HCT116 (cell line): ENCODE measurements around the gene CKAP2L. TPM values are rescaled to one million over a fixed set of nuclear protein-coding genes. Genes with fewer than 3 reads are reported as not detected.

Experiments
- ATAC-seq: fragments of 200-7000 bp; cut with Tn5 transposase; 2 replicates; pipeline ENCODE4 v1.9.1; 2020; ENCODE audit warnings: mild to moderate bottlenecking, moderate library complexity
- BruUV-seq: library from RNA; stranded (reverse); fragments of 400-500 nt; replicated peaks from 2 replicates; lab custom pipeline; 2021; lab: Mats Ljungman, UMichigan
- CTCF ChIA-PET: fragments of 300-600 bp; sonication (Branson Sonifier 250); formaldehyde crosslinking; loops from one replicate; lab custom pipeline; 2021; ENCODE audit warnings: antibody characterized with exemption; lab: Charles Lee
- POLR2A ChIA-PET: fragments of 300-600, 350-600 bp; sonication (Branson Sonifier 250); formaldehyde crosslinking; loops from one replicate; lab custom pipeline; 2021; ENCODE audit warnings: antibody characterized with exemption; lab: Charles Lee
- RAD21 ChIA-PET, 2 experiments: fragments of 300-600 bp; sonication (Branson Sonifier 250); formaldehyde crosslinking; loops; one replicate each; lab custom pipeline; 2023; ENCODE audit warnings: low total read pairs in 2 of 2; ENCODE audit not compliant: uncharacterized antibody in 2 of 2, unreplicated experiment in 2 of 2, low non-redundant PET in 1 of 2; lab: Charles Lee
- DNase-seq: peaks from one replicate; pipeline ENCODE4 v3.0.0-alpha.2; 2010; ENCODE audit warnings: low read depth, low spot score
- H2AFZ ChIP-seq: fragments of 200-600 bp; shearing (Covaris generic), sonication (generic); 2 replicates; pipeline ENCODE4 v1.6.1; 2017; ENCODE audit warnings: low read depth, mixed run types, mixed read lengths, antibody characterized with exemption, low read length; ENCODE audit not compliant: poor library complexity, severe bottlenecking
- H3K27ac ChIP-seq: 2 replicates; pipeline ENCODE4 v1.5.1; 2012; ENCODE audit warnings: low read depth, low read length
- H3K27me3 ChIP-seq: fragments of 200-600 bp; sonication (generic); 2 replicates; pipeline ENCODE4 v1.6.1; 2016; ENCODE audit warnings: mixed run types, low read length, mixed read lengths; ENCODE audit not compliant: insufficient read depth
- H3K36me3 ChIP-seq, 2 experiments: fragments of 200-500 bp in 1 of 2; fragments of 200-600 bp in 1 of 2; sonication (Bioruptor generic) in 1 of 2; sonication (generic) in 1 of 2; 2 replicates each; pipeline versions ENCODE4 v1.5.1 to v1.6.1; 2014 to 2016; ENCODE audit warnings: low read length in 2 of 2, inconsistent platforms in 1 of 2, mixed read lengths in 1 of 2, mixed run types in 1 of 2; ENCODE audit not compliant: insufficient read depth in 2 of 2, control insufficient read depth in 1 of 2
- H3K4me1 ChIP-seq, 2 experiments: fragments of 200-600 bp in 1 of 2; sonication (generic) in 1 of 2; 2 replicates each; pipeline versions ENCODE4 v1.5.1 to v1.6.1; 2012 to 2017; ENCODE audit warnings: low read length in 2 of 2, inconsistent platforms in 1 of 2, mild to moderate bottlenecking in 1 of 2, mixed read lengths in 1 of 2, mixed run types in 1 of 2, moderate library complexity in 1 of 2; ENCODE audit not compliant: insufficient read depth in 2 of 2, control insufficient read depth in 1 of 2
- H3K4me2 ChIP-seq: fragments of 200-600 bp; sonication (generic); 2 replicates; pipeline ENCODE4 v1.6.1; 2017; ENCODE audit warnings: mixed run types, low read length, mixed read lengths
- H3K4me3 ChIP-seq, 2 experiments: fragments of 200-600 bp in 1 of 2; sonication (generic) in 1 of 2; replicated peaks in 1 of 2; 2 replicates each; pipeline ENCODE4 v1.5.1; 2011 to 2016; ENCODE audit warnings: low read length in 2 of 2, control low read depth in 1 of 2, low read depth in 1 of 2, mild to moderate bottlenecking in 1 of 2, mixed read lengths in 1 of 2, mixed run types in 1 of 2
- H3K79me2 ChIP-seq: fragments of 200-600 bp; sonication (generic); 2 replicates; pipeline ENCODE4 v1.6.1; 2017; ENCODE audit warnings: mild to moderate bottlenecking, mixed run types, low read length, moderate library complexity, mixed read lengths; ENCODE audit not compliant: insufficient read depth
- H3K9ac ChIP-seq: fragments of 200-600 bp; sonication (generic); 2 replicates; pipeline ENCODE4 v1.6.1; 2016; ENCODE audit warnings: low read length, mixed read lengths
- H3K9me2 ChIP-seq: fragments of 200-600 bp; sonication (generic), shearing (Covaris generic); 2 replicates; pipeline ENCODE4 v1.6.1; 2017; ENCODE audit warnings: mixed run types, mild to moderate bottlenecking, moderate library complexity; ENCODE audit not compliant: insufficient read depth
- H3K9me3 ChIP-seq, 2 experiments: fragments of 200-500 bp in 1 of 2; fragments of 200-600 bp in 1 of 2; sonication (Bioruptor generic) in 1 of 2; sonication (generic) in 1 of 2; 2 replicates each; pipeline ENCODE4 v1.6.1; 2014 to 2017; ENCODE audit warnings: low read length in 2 of 2, mixed read lengths in 2 of 2, inconsistent platforms in 1 of 2, low read depth in 1 of 2, mild to moderate bottlenecking in 1 of 2, mixed run types in 1 of 2, moderate library complexity in 1 of 2; ENCODE audit not compliant: control insufficient read depth in 1 of 2, insufficient read depth in 1 of 2
- H4K20me1 ChIP-seq: fragments of 200-600 bp; sonication (generic), shearing (Covaris generic); 2 replicates; pipeline ENCODE4 v1.6.1; 2017; ENCODE audit warnings: mixed run types, mild to moderate bottlenecking, moderate library complexity; ENCODE audit not compliant: insufficient read depth
- CTCF ChIP-seq, 3 experiments: fragments of 200-600 bp in 1 of 3; sonication (generic) in 1 of 3; IDR thresholded peaks in 2 of 3; conservative IDR thresholded peaks in 1 of 3; 2 replicates each; pipeline ENCODE4 v1.5.1; 2012 to 2017; ENCODE audit warnings: low read depth in 2 of 3, low read length in 2 of 3, antibody characterized with exemption in 1 of 3, borderline replicate concordance in 1 of 3, control low read depth in 1 of 3, mild to moderate bottlenecking in 1 of 3, mixed read lengths in 1 of 3, mixed run types in 1 of 3, moderate library complexity in 1 of 3; ENCODE audit not compliant: insufficient read depth in 1 of 3
- POLR2A ChIP-seq: IDR thresholded peaks from 2 replicates; pipeline ENCODE4 v1.7.0; 2011; ENCODE audit warnings: borderline replicate concordance; ENCODE audit not compliant: insufficient read depth, insufficient read length; ENCODE audit errors: extremely low read depth
- RAD21 ChIP-seq: IDR thresholded peaks from 2 replicates; pipeline ENCODE4 v1.6.1; 2012; ENCODE audit warnings: low read depth, mild to moderate bottlenecking
- TCF7L2 ChIP-seq: IDR thresholded peaks from 2 replicates; pipeline ENCODE4 v1.7.0; 2011; ENCODE audit warnings: borderline replicate concordance, inconsistent platforms; ENCODE audit not compliant: insufficient read depth, insufficient read length; ENCODE audit errors: extremely low read depth
- ZBTB33 ChIP-seq: IDR thresholded peaks from 2 replicates; pipeline ENCODE4 v1.6.1; 2011; ENCODE audit warnings: mild to moderate bottlenecking, low read length, moderate library complexity; ENCODE audit not compliant: insufficient replicate concordance; ENCODE audit errors: extremely low read depth
- ZFX ChIP-seq: fragments of 450-650 bp; IDR thresholded peaks from 2 replicates; pipeline ENCODE4 v1.6.1; 2017
- intact Hi-C: fragments of 100-400 bp; cut with micrococcal nuclease; formaldehyde crosslinking; loops from 2 replicates; pipeline ENCODE4 v1.10.0; 2022
- total RNA-seq: library from RNA; stranded (reverse); gene quantifications from one replicate; pipeline ENCODE4 v1.2.1, GENCODE V29; 2021; ENCODE audit not compliant: unreplicated experiment

The CKAP2L gene
- total RNA-seq, 1 experiment from 2014 or later = 27.5 TPM

- Histone ChIP-seq H3K4me2 (no peak overlapping the region), H4K20me1 (no peaks in the 10 kb centered on the region), H3K9ac (no peak overlapping the region), H3K36me3 (no peaks in the 10 kb centered on the region), H3K9me2 (no peaks in the 10 kb centered on the region), H3K4me1 (no peaks in the 10 kb centered on the region), H3K9me3 (no peaks in the 10 kb centered on the region), H3K4me3 (no peak overlapping the region), H2AFZ (no peak overlapping the region), H3K79me2 (no peaks in the 10 kb centered on the region), H3K27ac (no peak overlapping the region), H3K27me3 (no peaks in the 10 kb centered on the region)
- CTCF ChIA-PET = no interaction called here
- ATAC-seq (no peak), DNase-seq (no peak)
- TF ChIP-seq CTCF (IDR thresholded peaks at IDR 0.05 in 2 of 3, conservative IDR thresholded peaks at IDR 0.05 in 1 of 3; ENCODE audit: borderline replicate concordance in 1 of 3, insufficient read depth in 1 of 3, low read depth in 2 of 3, low read length in 2 of 3) (no peak), ZBTB33 (no peak)
- POLR2A ChIA-PET = no interaction called here
- intact Hi-C loops = no loop called here
- RAD21 ChIA-PET = interaction anchor here in 1 of 2 experiments (0.7 kb wide), 1 partner anchor 165 kb away, joined by 3 read pairs; no protein-coding TSS in a partner anchor
- no TSS peak for BruUV-seq
Observed at GRCh38 chr2:112777036-112777435, 12.6 kb upstream of the CKAP2L start.

- H3K9me2 ChIP-seq = no peaks in the 10 kb centered on the region
- H3K27me3 ChIP-seq = no peaks in the 10 kb centered on the region
- H3K36me3 ChIP-seq = no peaks in the 10 kb centered on the region
- no peak overlapping the region for H3K4me3 ChIP-seq
- no peak overlapping the region for H2AFZ ChIP-seq
- DNase-seq = no peak
- H3K9me3 ChIP-seq = no peaks in the 10 kb centered on the region
- H4K20me1 ChIP-seq = no peaks in the 10 kb centered on the region
- H3K27ac ChIP-seq = no peak overlapping the region
- H3K4me2 ChIP-seq = no peak overlapping the region
- H3K9ac ChIP-seq = no peak overlapping the region
- no peaks in the 10 kb centered on the region for H3K79me2 ChIP-seq
- TF ChIP-seq POLR2A (no peak), RAD21 (no peak), ZFX (no peak), ZBTB33 (no peak), TCF7L2 (no peak)
- CTCF ChIA-PET = no interaction called here
- ATAC-seq = no peak
- intact Hi-C loops = no loop called here
- no peaks in the 10 kb centered on the region for H3K4me1 ChIP-seq
- RAD21 ChIA-PET = no interaction called here
- BruUV-seq = no TSS peak
- POLR2A ChIA-PET = no interaction called here
Observed at GRCh38 chr2:112776113-112776512, 11.7 kb upstream of the CKAP2L start.
